A549 (cell line): ENCODE measurements around the gene EXOSC2. TPM values are rescaled to one million over a fixed set of nuclear protein-coding genes. Genes with fewer than 3 reads are reported as not detected.

Experiments
- ATAC-seq, 2 experiments: fragments of 200-7000 bp in 1 of 2; fragments of >200 bp in 1 of 2; cut with Nextera tagmentation in 1 of 2; cut with Tn5 transposase in 1 of 2; 3 replicates each; pipeline versions ENCODE4 v1.8.0 to v1.9.1; 2018 to 2020; ENCODE audit warnings: mild to moderate bottlenecking in 1 of 2, moderate library complexity in 1 of 2
- CTCF ChIA-PET: fragments of 300-600 bp; sonication (Branson Sonifier 250); formaldehyde crosslinking; extraction: SDS; loops from one replicate; lab custom pipeline; 2021; ENCODE audit warnings: antibody characterized with exemption, inconsistent platforms; lab: Yijun Ruan, JAX
- POLR2A ChIA-PET: fragments of 350-600 bp; formaldehyde crosslinking; extraction: SDS; loops from one replicate; lab custom pipeline; 2021; ENCODE audit warnings: antibody characterized with exemption, inconsistent platforms; lab: Yijun Ruan, JAX
- DNase-seq, 2 experiments: peaks; one replicate each; pipeline versions ENCODE4 v3.0.0 to v3.0.0-alpha.2; 2011 to 2016; ENCODE audit warnings: low read depth in 1 of 2, low spot score in 1 of 2
- FAIRE-seq: peaks from 2 replicates; lab custom pipeline; 2011; peaks lifted over from hg19 to GRCh38; lab: Jason Lieb, UNC
- H3K27ac ChIP-seq, 2 experiments: fragments of >200 bp; sonication (Bioruptor Twin); formaldehyde crosslinking; 3 replicates each; pipeline ENCODE4 v1.5.1; 2016 to 2017
- H3K4me1 ChIP-seq: fragments of >200 bp; sonication (Bioruptor Twin); formaldehyde crosslinking; 3 replicates; pipeline ENCODE4 v1.6.1; 2016
- H3K4me2 ChIP-seq: fragments of >200 bp; sonication (Bioruptor Twin); formaldehyde crosslinking; 3 replicates; pipeline ENCODE4 v1.6.1; 2016
- H3K4me3 ChIP-seq: fragments of >200 bp; sonication (Bioruptor Twin); formaldehyde crosslinking; 3 replicates; pipeline ENCODE4 v1.5.1; 2016
- H3K9me3 ChIP-seq: fragments of >200 bp; sonication (Bioruptor Twin); formaldehyde crosslinking; 3 replicates; pipeline ENCODE4 v1.6.1; 2016
- CBX2 ChIP-seq: fragments of 200-600 bp; sonication (generic); IDR thresholded peaks from 2 replicates; pipeline ENCODE4 v1.6.1; 2016; ENCODE audit warnings: low read depth, mild to moderate bottlenecking, borderline replicate concordance
- CEBPB ChIP-seq, 2 experiments: fragments of >200 bp in 1 of 2; sonication (Bioruptor Twin) in 1 of 2; formaldehyde crosslinking in 1 of 2; IDR thresholded peaks; 2 replicates each; pipeline ENCODE4 v1.6.1; 2012 to 2016
- CHD4 ChIP-seq: fragments of 200-600 bp; sonication (generic); IDR thresholded peaks from 2 replicates; pipeline ENCODE4 v1.6.1; 2016; ENCODE audit warnings: antibody characterized with exemption, mild to moderate bottlenecking, borderline replicate concordance
- EHMT2 ChIP-seq: fragments of 200-600 bp; sonication (generic); IDR thresholded peaks from 2 replicates; pipeline ENCODE4 v1.6.1; 2016; ENCODE audit warnings: antibody characterized with exemption, low read depth, mild to moderate bottlenecking, moderate library complexity
- ESRRA ChIP-seq: fragments of 150-350 bp; IDR thresholded peaks from 2 replicates; pipeline ENCODE4 v1.6.1; 2014; ENCODE audit warnings: mild to moderate bottlenecking, low read length, borderline replicate concordance
- FOSB ChIP-seq: fragments of 250-450 bp; sonication (Bioruptor Pico); IDR thresholded peaks from 2 replicates; pipeline ENCODE4 v1.5.0; 2020; ENCODE audit warnings: mild to moderate bottlenecking, moderate library complexity
- FOSL2 ChIP-seq, 2 experiments: fragments of 450-650 bp in 1 of 2; fragments of >200 bp in 1 of 2; sonication (Bioruptor Twin) in 1 of 2; formaldehyde crosslinking; IDR thresholded peaks; 2 replicates each; pipeline versions ENCODE4 v1.5.0 to v1.6.1; 2016 to 2020; ENCODE audit warnings: mild to moderate bottlenecking in 1 of 2, moderate library complexity in 1 of 2
- HOXB13 ChIP-seq: fragments of 250-450 bp; sonication (Bioruptor Pico); IDR thresholded peaks from 2 replicates; pipeline ENCODE4 v1.5.0; 2020; ENCODE audit warnings: low read depth, mild to moderate bottlenecking, moderate library complexity
- JUNB ChIP-seq: fragments of >200 bp; sonication (Bioruptor Twin); formaldehyde crosslinking; IDR thresholded peaks from 2 replicates; pipeline ENCODE4 v1.6.1; 2016
- MAFK ChIP-seq: fragments of 450-650 bp; IDR thresholded peaks from 2 replicates; pipeline ENCODE4 v1.6.1; 2014; ENCODE audit not compliant: partially characterized antibody
- MYC ChIP-seq: IDR thresholded peaks from 2 replicates; pipeline ENCODE4 v1.6.1; 2012; ENCODE audit warnings: mild to moderate bottlenecking, inconsistent platforms, low read length, improper control_type of control experiment, borderline replicate concordance
- NFE2L2 ChIP-seq: fragments of 150-350 bp; conservative IDR thresholded peaks from 2 replicates; pipeline ENCODE4 v1.6.1; 2014; ENCODE audit warnings: low read length
- NPAS2 ChIP-seq: fragments of 250-450 bp; sonication (Bioruptor Pico); IDR thresholded peaks from 2 replicates; pipeline ENCODE4 v1.8.0; 2022; ENCODE audit warnings: mild to moderate bottlenecking, moderate library complexity, borderline replicate concordance
- NR3C1 ChIP-seq: fragments of >200 bp; sonication (Bioruptor Twin); formaldehyde crosslinking; IDR thresholded peaks from 3 replicates; pipeline ENCODE4 v1.6.1; 2017
- POLR2A ChIP-seq: IDR thresholded peaks from 2 replicates; pipeline ENCODE4 v1.6.1; 2012; ENCODE audit warnings: mild to moderate bottlenecking, low read length
- POLR2AphosphoS2 ChIP-seq: conservative IDR thresholded peaks from 2 replicates; pipeline ENCODE4 v1.6.1; 2012; ENCODE audit warnings: low read length, improper control_type of control experiment, inconsistent platforms
- RAD21 ChIP-seq, 2 experiments: fragments of >200 bp in 1 of 2; sonication (Bioruptor Twin) in 1 of 2; formaldehyde crosslinking in 1 of 2; IDR thresholded peaks in 1 of 2; conservative IDR thresholded peaks in 1 of 2; 2 replicates in 1 of 2; 3 replicates in 1 of 2; pipeline ENCODE4 v1.6.1; 2012 to 2018; ENCODE audit warnings: inconsistent platforms in 1 of 2
- RNF2 ChIP-seq: fragments of 200-600 bp; sonication (generic); IDR thresholded peaks from 2 replicates; pipeline ENCODE4 v1.6.1; 2016; ENCODE audit warnings: low read depth, mild to moderate bottlenecking, antibody characterized with exemption, moderate library complexity, borderline replicate concordance
- SREBF2 ChIP-seq: fragments of 450-650 bp; IDR thresholded peaks from 2 replicates; pipeline ENCODE4 v1.6.1; 2014; ENCODE audit warnings: mild to moderate bottlenecking, moderate library complexity
- TFCP2L1 ChIP-seq: fragments of 250-450 bp; sonication (Bioruptor Pico); IDR thresholded peaks from 2 replicates; pipeline ENCODE4 v1.5.0; 2021; ENCODE audit warnings: mild to moderate bottlenecking
- TP53 ChIP-seq: fragments of 250-450 bp; sonication (Bioruptor Pico); IDR thresholded peaks from 2 replicates; pipeline ENCODE4 v1.5.0; 2021; ENCODE audit warnings: mild to moderate bottlenecking, moderate library complexity
- ZC3H11A ChIP-seq: fragments of 450-650 bp; IDR thresholded peaks from 2 replicates; pipeline ENCODE4 v1.6.1; 2014; ENCODE audit warnings: antibody characterized with exemption, mild to moderate bottlenecking
- ZSCAN20 ChIP-seq: fragments of 250-450 bp; sonication (Bioruptor Pico); IDR thresholded peaks from 2 replicates; pipeline ENCODE4 v1.8.0; 2022; ENCODE audit warnings: mild to moderate bottlenecking, moderate library complexity
- WGBS: methylation state at CpG from one replicate; pipeline ENCODE4 v1.1.6; 2017; ENCODE audit errors: missing lambda C conversion rate; 5-methylcytosine and 5-hydroxymethylcytosine counted together
- polyA plus RNA-seq, 4 experiments: library from polyadenylated mRNA; depleted of rRNA in 3 of 4; stranded (reverse); fragments of >200 nt; fragmentation: RNase III in 1 of 4; extraction: RNeasy Plus Mini Kit Qiagen cat#74134 plus additional on column Dnase treatment in 1 of 4; gene quantifications; 2 replicates in 3 of 4; 3 replicates in 1 of 4; pipeline ENCODE4 v1.2.3, GENCODE V29; 2011 to 2017
- TF ChIP-seq, protein P1 (sequence below): fragments of >200 bp; sonication (Bioruptor Twin); formaldehyde crosslinking; IDR thresholded peaks from 3 replicates; pipeline ENCODE4 v1.6.1; 2016
- TF ChIP-seq, protein P2 (sequence below): fragments of 450-650 bp; IDR thresholded peaks from 2 replicates; pipeline ENCODE4 v1.6.1; 2014; ENCODE audit warnings: antibody characterized with exemption
- TF ChIP-seq, protein P3 (sequence below): fragments of 250-450 bp; sonication (Bioruptor Pico); IDR thresholded peaks from 2 replicates; pipeline ENCODE4 v1.5.0; 2021; ENCODE audit warnings: mild to moderate bottlenecking, moderate library complexity, borderline replicate concordance
- TF ChIP-seq, protein P4 (sequence below): IDR thresholded peaks from 2 replicates; pipeline ENCODE4 v1.6.1; 2012

The EXOSC2 gene
- polyA plus RNA-seq, 2 of the 4 experiments (the other 2 are of a cell fraction): 96.8 to 101 TPM

DNA sequence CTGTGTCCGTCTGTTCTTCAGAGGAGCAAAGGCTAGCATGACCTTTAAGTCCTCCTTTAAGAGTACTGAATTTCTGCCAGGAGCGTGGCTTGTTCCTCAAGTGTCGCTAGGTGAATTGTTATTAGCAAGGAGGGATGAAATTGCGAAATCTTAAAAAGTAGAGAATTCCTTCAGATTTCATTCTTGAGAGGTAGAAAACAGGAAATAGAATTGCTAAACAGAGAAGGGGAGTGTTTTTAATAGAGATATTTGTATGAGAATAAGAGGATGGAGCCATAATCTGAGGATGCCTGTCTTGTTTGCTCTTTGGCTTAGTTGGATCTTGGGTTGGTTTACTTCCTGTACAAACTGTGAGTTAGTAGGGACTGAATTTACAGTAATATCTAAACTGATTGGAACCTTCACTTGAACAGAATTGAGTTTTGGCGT is 39.2 kb downstream of the EXOSC2 start:
- peak; percentile 55 to 61; a peak in 2 of 4 replicates for TF ChIP-seq CEBPB (IDR thresholded peaks at IDR 0.05)
- no peak for TF ChIP-seq ESRRA
- no peaks in the 10 kb centered on the region for H3K9me3 ChIP-seq
- DNase-seq (peak in 1 of 2 experiments; percentile 15), ATAC-seq (peak in 1 of 2 experiments; percentile 59; a peak in 3 of 6 replicates), FAIRE-seq (no peak)
- 29% methylated on average over 5 of the region's 5 CpGs for WGBS
- H3K4me1 ChIP-seq: peaks cover 25% of the 10 kb centered on the region
- ChIA-PET POLR2A (no interaction called here), CTCF (interaction anchor here (0.6 to 2.9 kb wide), 14 partner anchors 9 to 406 kb away, joined by 3 to 21 read pairs (median 5); no protein-coding TSS in a partner anchor)
- H3K27ac ChIP-seq: peak overlapping the region; percentile 41 to 53; a peak in 2 of 6 replicates
- peak overlapping the region; percentile 56 for H3K4me2 ChIP-seq
- no peak overlapping the region for H3K4me3 ChIP-seq

DNA sequence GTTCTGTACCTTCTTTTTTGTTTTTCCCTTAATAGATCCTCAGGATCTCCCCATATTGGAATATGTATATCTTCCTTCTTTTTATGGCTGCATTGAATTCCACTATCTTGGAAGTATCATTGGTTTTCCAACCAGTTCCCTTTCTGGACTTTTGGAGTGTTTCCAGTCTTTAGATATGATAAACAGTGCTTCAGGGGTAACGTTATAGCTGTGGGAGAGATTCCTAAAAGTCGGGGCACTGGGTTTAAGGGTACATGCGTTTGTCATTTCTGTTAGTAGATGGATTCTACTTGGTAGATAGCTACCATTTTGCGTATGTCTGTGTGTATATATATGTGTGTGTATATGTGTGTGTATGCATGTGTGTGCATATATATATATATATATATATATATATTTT is 42.0 kb downstream of the EXOSC2 start:
- no peak for ATAC-seq
- ChIA-PET POLR2A (no interaction called here), CTCF (interaction anchor here (0.9 to 2.9 kb wide), 5 partner anchors 9 to 134 kb away, joined by 3 to 15 read pairs (median 5); no protein-coding TSS in a partner anchor)

DNA sequence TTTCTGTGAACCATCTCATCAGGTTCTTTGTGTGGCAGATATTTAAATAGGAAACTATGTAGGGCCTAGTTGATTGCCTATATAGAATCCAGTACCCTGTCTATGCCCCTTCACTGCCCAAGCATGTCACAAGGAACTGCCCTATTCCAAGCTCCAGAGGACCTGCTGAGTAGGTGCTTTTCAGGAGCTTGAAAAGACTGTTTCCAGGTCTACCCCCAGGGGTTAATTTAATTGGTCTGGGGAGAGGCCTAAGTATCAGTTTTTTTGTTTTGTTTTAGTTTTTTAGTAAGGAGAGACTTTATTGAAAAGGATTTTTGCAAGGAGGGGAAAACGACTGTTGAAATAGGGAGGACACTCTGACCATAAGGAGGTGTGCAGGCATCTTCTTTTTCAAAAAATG is 43.3 kb downstream of the EXOSC2 start:
- no peak for TF ChIP-seq CHD4
- ATAC-seq (no peak), FAIRE-seq (no peak), DNase-seq (no peak)
- 85% methylated on average over 1 of the region's 1 CpG for WGBS
- peaks cover 16% of the 10 kb centered on the region for H3K4me1 ChIP-seq
- H3K27ac ChIP-seq: no peak overlapping the region
- POLR2A ChIA-PET: no interaction called here
- H3K4me3 ChIP-seq: no peak overlapping the region
- no peak overlapping the region for H3K4me2 ChIP-seq
- no peaks in the 10 kb centered on the region for H3K9me3 ChIP-seq
- CTCF ChIA-PET: interaction anchor here (0.6 to 2.9 kb wide), 9 partner anchors 10 to 161 kb away, joined by 3 to 15 read pairs (median 5); no protein-coding TSS in a partner anchor

More for the DNA sequence above, 42.0 kb downstream of the EXOSC2 start:
- Histone ChIP-seq H3K4me1 (peaks cover 19% of the 10 kb centered on the region), H3K9me3 (no peaks in the 10 kb centered on the region), H3K4me2 (no peak overlapping the region), H3K27ac (no peak overlapping the region), H3K4me3 (no peak overlapping the region)
- no peak for DNase-seq
- TF ChIP-seq CHD4: no peak
- no peak for TF ChIP-seq POLR2AphosphoS2
- TF ChIP-seq RAD21 (conservative IDR thresholded peaks at IDR 0.05 in 1 of 2, IDR thresholded peaks at IDR 0.05 in 1 of 2): no peak
- TF ChIP-seq NPAS2 (CRISPR knock-in tag): no peak
- TF ChIP-seq ZSCAN20 (CRISPR knock-in tag): no peak
- no peak for TF ChIP-seq MYC
- TF ChIP-seq ZC3H11A: no peak
- TF ChIP-seq TFCP2L1 (CRISPR knock-in tag): no peak
- no peak for TF ChIP-seq FOSB (CRISPR knock-in tag)
- 86% methylated on average over 4 of the region's 4 CpGs for WGBS
- FAIRE-seq: no peak

DNA sequence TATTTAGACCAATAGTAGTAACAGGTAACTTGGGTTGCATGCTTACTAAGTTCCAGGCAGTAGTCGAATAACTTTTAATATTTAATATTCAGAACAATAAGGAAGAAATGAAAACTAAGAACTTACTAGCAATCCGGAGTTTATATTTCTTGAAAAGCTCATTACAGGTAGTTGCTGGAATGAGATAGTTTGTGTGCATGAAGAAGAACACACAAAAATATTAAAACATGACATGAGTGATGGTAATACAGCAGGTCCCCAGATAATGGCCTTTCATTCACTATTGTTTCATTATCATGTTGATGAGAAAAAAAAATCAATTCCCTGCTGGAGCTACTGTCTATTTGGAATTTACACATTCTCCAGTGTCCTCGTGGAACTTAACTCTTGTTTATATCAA is 44.7 kb downstream of the EXOSC2 start:
- no peak for FAIRE-seq
- WGBS: 89% methylated on average over 3 of the region's 3 CpGs

More for the DNA sequence above, 44.7 kb downstream of the EXOSC2 start:
- no peak overlapping the region for H3K4me2 ChIP-seq
- peaks cover 8% of the 10 kb centered on the region for H3K4me1 ChIP-seq
- DNase-seq (no peak), ATAC-seq (no peak)
- TF ChIP-seq EHMT2: no peak
- no peak for TF ChIP-seq RNF2
- TF ChIP-seq NFE2L2: no peak
- TF ChIP-seq ESRRA: no peak
- no peak for TF ChIP-seq MAFK
- no peak for TF ChIP-seq RAD21 (conservative IDR thresholded peaks at IDR 0.05 in 1 of 2, IDR thresholded peaks at IDR 0.05 in 1 of 2)
- no peak for TF ChIP-seq CBX2
- TF ChIP-seq, protein P1, sequence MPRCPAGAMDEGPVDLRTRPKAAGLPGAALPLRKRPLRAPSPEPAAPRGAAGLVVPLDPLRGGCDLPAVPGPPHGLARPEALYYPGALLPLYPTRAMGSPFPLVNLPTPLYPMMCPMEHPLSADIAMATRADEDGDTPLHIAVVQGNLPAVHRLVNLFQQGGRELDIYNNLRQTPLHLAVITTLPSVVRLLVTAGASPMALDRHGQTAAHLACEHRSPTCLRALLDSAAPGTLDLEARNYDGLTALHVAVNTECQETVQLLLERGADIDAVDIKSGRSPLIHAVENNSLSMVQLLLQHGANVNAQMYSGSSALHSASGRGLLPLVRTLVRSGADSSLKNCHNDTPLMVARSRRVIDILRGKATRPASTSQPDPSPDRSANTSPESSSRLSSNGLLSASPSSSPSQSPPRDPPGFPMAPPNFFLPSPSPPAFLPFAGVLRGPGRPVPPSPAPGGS: no peak
- TF ChIP-seq NR3C1: no peak
- TF ChIP-seq, protein P2, sequence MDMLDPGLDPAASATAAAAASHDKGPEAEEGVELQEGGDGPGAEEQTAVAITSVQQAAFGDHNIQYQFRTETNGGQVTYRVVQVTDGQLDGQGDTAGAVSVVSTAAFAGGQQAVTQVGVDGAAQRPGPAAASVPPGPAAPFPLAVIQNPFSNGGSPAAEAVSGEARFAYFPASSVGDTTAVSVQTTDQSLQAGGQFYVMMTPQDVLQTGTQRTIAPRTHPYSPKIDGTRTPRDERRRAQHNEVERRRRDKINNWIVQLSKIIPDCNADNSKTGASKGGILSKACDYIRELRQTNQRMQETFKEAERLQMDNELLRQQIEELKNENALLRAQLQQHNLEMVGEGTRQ: no peak
- no peak for TF ChIP-seq NPAS2 (CRISPR knock-in tag)
- TF ChIP-seq FOSL2 (IDR thresholded peaks at IDR 0.05): no peak
- TF ChIP-seq FOSL2 (CRISPR knock-in tag; IDR thresholded peaks at IDR 0.05): no peak
- TF ChIP-seq HOXB13 (CRISPR knock-in tag): no peak
- TF ChIP-seq, protein P3, sequence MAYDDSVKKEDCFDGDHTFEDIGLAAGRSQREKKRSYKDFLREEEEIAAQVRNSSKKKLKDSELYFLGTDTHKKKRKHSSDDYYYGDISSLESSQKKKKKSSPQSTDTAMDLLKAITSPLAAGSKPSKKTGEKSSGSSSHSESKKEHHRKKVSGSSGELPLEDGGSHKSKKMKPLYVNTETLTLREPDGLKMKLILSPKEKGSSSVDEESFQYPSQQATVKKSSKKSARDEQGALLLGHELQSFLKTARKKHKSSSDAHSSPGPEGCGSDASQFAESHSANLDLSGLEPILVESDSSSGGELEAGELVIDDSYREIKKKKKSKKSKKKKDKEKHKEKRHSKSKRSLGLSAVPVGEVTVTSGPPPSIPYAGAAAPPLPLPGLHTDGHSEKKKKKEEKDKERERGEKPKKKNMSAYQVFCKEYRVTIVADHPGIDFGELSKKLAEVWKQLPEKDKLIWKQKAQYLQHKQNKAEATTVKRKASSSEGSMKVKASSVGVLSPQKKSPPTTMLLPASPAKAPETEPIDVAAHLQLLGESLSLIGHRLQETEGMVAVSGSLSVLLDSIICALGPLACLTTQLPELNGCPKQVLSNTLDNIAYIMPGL: no peak
- TF ChIP-seq TP53: no peak
- TF ChIP-seq, protein P4, sequence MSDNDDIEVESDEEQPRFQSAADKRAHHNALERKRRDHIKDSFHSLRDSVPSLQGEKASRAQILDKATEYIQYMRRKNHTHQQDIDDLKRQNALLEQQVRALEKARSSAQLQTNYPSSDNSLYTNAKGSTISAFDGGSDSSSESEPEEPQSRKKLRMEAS: no peak
- no peak for TF ChIP-seq POLR2A
- no peak for TF ChIP-seq SREBF2
- TF ChIP-seq JUNB: no peak
- TF ChIP-seq CEBPB (IDR thresholded peaks at IDR 0.05): no peak
- no peaks in the 10 kb centered on the region for H3K9me3 ChIP-seq
- no peak overlapping the region for H3K27ac ChIP-seq
- no peak overlapping the region for H3K4me3 ChIP-seq
- ChIA-PET CTCF (interaction anchor here (1.7 to 2.0 kb wide), 2 partner anchors 31 to 37 kb away, joined by 4 to 7 read pairs; no protein-coding TSS in a partner anchor), POLR2A (no interaction called here)
